Activated CD8-positive, alpha-beta memory T cell treated with anti-CD3 and anti-CD28 coated beads for 24 hours (primary cell): ENCODE data around the gene ARSG.

Experiments used
- DNase-seq: peaks from one replicate; pipeline ENCODE4 v3.0.0-alpha.2; 2020

ARSG gene

GRCh38 chr17:68457168-68457538 is 165.9 kb downstream of the ARSG start, which contains the start of gene WIPI1:
WIPI1 (minus strand) TSS chr17:68457496; CDS start chr17:68457421, 75 bp downstream.
- peak; percentile 86 for DNase-seq

- peak; percentile 99 for DNase-seq
Measured at GRCh38 chr17:68457539-68458259, 166.4 kb downstream of the ARSG start.

GRCh38 chr17:68458260-68459036 is 167.2 kb downstream of the ARSG start:
- DNase-seq = peak; percentile 28

- DNase-seq = no peak
Measured at GRCh38 chr17:68459037-68459639, 167.8 kb downstream of the ARSG start.

- peak; percentile 46 for DNase-seq
Measured at GRCh38 chr17:68460146-68460545, 168.9 kb downstream of the ARSG start.

GRCh38 chr17:68460715-68461114 is 169.4 kb downstream of the ARSG start:
- DNase-seq = peak; percentile 46

- peak; percentile 48 for DNase-seq
Measured at GRCh38 chr17:68461122-68461539, 169.8 kb downstream of the ARSG start.

GRCh38 chr17:68461589-68461988 is 170.3 kb downstream of the ARSG start:
- peak; percentile 65 for DNase-seq

- peak; percentile 81 for DNase-seq
Measured at GRCh38 chr17:68462381-68463210, 171.3 kb downstream of the ARSG start.

- DNase-seq = peak; percentile 30
Measured at GRCh38 chr17:68463211-68464019, 172.1 kb downstream of the ARSG start.

GRCh38 chr17:68468334-68468733 is 177.0 kb downstream of the ARSG start:
- DNase-seq = no peak

- DNase-seq = no peak
Measured at GRCh38 chr17:68468788-68469187, 177.5 kb downstream of the ARSG start.
